Measurements from ENCODE around the gene RNF144A. TPM values are rescaled to one million over a fixed set of nuclear protein-coding genes. Genes with fewer than 3 reads are reported as not detected.

RNF144A gene, protein sequence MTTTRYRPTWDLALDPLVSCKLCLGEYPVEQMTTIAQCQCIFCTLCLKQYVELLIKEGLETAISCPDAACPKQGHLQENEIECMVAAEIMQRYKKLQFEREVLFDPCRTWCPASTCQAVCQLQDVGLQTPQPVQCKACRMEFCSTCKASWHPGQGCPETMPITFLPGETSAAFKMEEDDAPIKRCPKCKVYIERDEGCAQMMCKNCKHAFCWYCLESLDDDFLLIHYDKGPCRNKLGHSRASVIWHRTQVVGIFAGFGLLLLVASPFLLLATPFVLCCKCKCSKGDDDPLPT
- total RNA-seq: 10 to 100 TPM; 20.0 to 35.5 TPM

DNA sequence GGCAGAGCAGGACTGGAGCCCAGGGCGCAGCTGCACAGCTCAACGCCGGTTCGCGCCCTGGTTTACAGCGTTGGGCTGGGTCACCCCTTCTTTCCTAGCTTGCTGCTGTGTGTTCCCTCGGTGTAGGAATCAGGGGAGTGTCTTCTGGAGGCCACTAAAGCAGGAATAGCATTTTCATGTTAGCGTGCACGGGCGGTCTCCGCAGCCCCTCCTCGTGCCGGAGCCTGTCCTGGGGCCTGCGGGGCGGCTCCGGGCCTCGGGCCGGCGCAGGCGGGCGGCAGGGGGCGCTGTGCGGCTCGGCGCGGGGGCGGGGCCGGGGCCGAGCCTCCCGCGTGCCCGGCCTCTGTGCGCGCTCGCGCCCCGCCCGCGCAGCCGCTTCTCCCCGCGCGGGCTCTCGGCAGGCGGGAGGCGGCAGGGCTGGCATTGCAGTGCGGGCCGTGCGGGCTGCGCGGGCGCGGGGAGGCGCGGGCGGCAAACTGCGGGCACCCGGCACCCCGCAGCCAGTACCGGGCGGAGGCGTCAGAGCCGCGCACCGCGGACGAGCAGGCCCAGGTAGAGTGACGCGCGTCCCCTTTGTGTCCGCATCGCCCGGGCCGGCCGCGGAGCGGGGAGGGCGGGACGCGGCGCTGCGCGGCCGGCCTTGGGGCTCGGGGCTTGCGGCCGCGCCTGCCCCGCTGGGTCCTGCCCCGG, at the start of gene RNF144A:
Gene RNF144A, plus strand, starts transcription at position 342 of the 690 bp plus-strand sequence. CDS start 79,515 bp downstream, outside the sequence.
- ATAC-seq: peak; percentile 88
- Mint-ChIP-seq H3K4me3 (peak within 1 kb of the TSS; percentile 66), H3K36me3 (peaks cover 42% of the 10 kb centered on the region), H3K9me3 (ENCODE audit: low read depth) (no peaks in the 10 kb centered on the region), H3K27ac (peak within 1 kb of the TSS; percentile 64), H3K4me1 (peaks cover 46% of the 10 kb centered on the region), H3K27me3 (peaks cover 11% of the 10 kb centered on the region)
- DNase-seq: peak; percentile 68
- CTCF ChIA-PET: interaction anchor here (0.6 to 5.9 kb wide), 26 partner anchors 10 to 127 kb away, joined by 3 to 43 read pairs (median 4); partner anchors contain the start of genes CMPK2 and RSAD2

- peak overlapping the region; percentile 37 for H3K27ac Mint-ChIP-seq
- peaks cover 57% of the 10 kb centered on the region for H3K4me1 Mint-ChIP-seq
- peaks cover 3% of the 10 kb centered on the region for H3K27me3 Mint-ChIP-seq
- H3K36me3 Mint-ChIP-seq: peaks cover 65% of the 10 kb centered on the region
- DNase-seq (no peak), ATAC-seq (no peak)
- no peak overlapping the region for H3K4me3 Mint-ChIP-seq
- CTCF ChIA-PET: interaction anchor here (1.2 to 1.7 kb wide), 2 partner anchors 9 to 173 kb away, joined by 3 to 4 read pairs; no protein-coding TSS in a partner anchor
- peaks cover 7% of the 10 kb centered on the region for H3K9me3 Mint-ChIP-seq (ENCODE audit: low read depth)
Observed at GRCh38 chr2:6872394-6872793, 44.8 kb upstream of the RNF144A start.

- ATAC-seq (no peak), DNase-seq (no peak)
- no peak overlapping the region for H3K4me3 Mint-ChIP-seq
- H3K27ac Mint-ChIP-seq: no peak overlapping the region
- CTCF ChIA-PET: interaction anchor here (1.2 kb wide), 1 partner anchor 32 kb away, joined by 3 read pairs; no protein-coding TSS in a partner anchor
- H3K4me1 Mint-ChIP-seq: peaks cover 50% of the 10 kb centered on the region
- H3K9me3 Mint-ChIP-seq (ENCODE audit: low read depth): peaks cover 7% of the 10 kb centered on the region
- peaks cover 3% of the 10 kb centered on the region for H3K27me3 Mint-ChIP-seq
- H3K36me3 Mint-ChIP-seq: peaks cover 65% of the 10 kb centered on the region
Observed at GRCh38 chr2:6874032-6874431, 43.2 kb upstream of the RNF144A start.

DNA sequence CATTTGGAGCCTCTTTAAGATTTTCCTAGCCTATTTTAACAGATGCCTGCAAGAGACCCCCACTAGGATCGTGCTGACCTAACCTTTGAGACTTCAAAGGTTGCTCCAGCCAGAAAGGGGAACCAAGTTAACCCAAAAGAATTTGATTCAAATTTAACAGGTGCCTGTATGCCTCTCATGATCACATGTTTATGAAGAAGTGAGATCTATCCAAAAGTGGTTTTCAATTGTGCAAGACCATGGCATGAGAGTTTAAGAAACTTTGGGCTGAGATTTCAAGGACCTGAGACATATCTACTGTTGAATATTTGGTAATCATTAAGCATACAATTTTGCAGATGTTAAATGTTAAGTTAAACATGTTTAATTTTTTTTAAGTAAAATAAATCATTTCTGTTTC, 40.9 kb upstream of the RNF144A start:
- Mint-ChIP-seq H3K4me1 (peaks cover 46% of the 10 kb centered on the region), H3K27ac (peak overlapping the region; percentile 98), H3K27me3 (peaks cover 3% of the 10 kb centered on the region), H3K36me3 (peaks cover 70% of the 10 kb centered on the region), H3K9me3 (ENCODE audit: low read depth) (peaks cover 4% of the 10 kb centered on the region), H3K4me3 (no peak overlapping the region)
- no peak for ATAC-seq
- CTCF ChIA-PET: interaction anchor here (1.1 to 6.3 kb wide), 3 partner anchors 9 to 40 kb away, joined by 3 to 118 read pairs (median 3); partner anchors contain the start of gene CMPK2
- no peak for DNase-seq

- Mint-ChIP-seq H3K4me1 (peaks cover 55% of the 10 kb centered on the region), H3K27ac (peak within 1 kb of the TSS; percentile 98), H3K27me3 (no peaks in the 10 kb centered on the region), H3K4me3 (peak within 1 kb of the TSS; percentile 89), H3K9me3 (ENCODE audit: low read depth) (peaks cover 4% of the 10 kb centered on the region), H3K36me3 (peaks cover 77% of the 10 kb centered on the region)
- DNase-seq: peak; percentile 80
- CTCF ChIA-PET: interaction anchor here (0.8 to 6.3 kb wide), 12 partner anchors 10 to 167 kb away, joined by 3 to 118 read pairs (median 4); partner anchors contain the start of gene CMPK2
- peak; percentile 90 for ATAC-seq
Observed at GRCh38 chr2:6877402-6878304, 39.6 kb upstream of the RNF144A start, which contains the start of gene RSAD2. RSAD2 (plus strand) TSS chr2:6877777; CDS start chr2:6877801, 24 bp downstream.

- Mint-ChIP-seq H3K4me1 (peaks cover 53% of the 10 kb centered on the region), H3K4me3 (peak overlapping the region; percentile 89), H3K27me3 (no peaks in the 10 kb centered on the region), H3K27ac (peak overlapping the region; percentile 98), H3K36me3 (peaks cover 77% of the 10 kb centered on the region), H3K9me3 (ENCODE audit: low read depth) (peaks cover 4% of the 10 kb centered on the region)
- no peak for DNase-seq
- ATAC-seq: no peak
- CTCF ChIA-PET: interaction anchor here (0.9 to 6.3 kb wide), 11 partner anchors 12 to 166 kb away, joined by 3 to 118 read pairs (median 5); partner anchors contain the start of gene CMPK2
Observed at GRCh38 chr2:6878549-6878948, 38.7 kb upstream of the RNF144A start.

DNA sequence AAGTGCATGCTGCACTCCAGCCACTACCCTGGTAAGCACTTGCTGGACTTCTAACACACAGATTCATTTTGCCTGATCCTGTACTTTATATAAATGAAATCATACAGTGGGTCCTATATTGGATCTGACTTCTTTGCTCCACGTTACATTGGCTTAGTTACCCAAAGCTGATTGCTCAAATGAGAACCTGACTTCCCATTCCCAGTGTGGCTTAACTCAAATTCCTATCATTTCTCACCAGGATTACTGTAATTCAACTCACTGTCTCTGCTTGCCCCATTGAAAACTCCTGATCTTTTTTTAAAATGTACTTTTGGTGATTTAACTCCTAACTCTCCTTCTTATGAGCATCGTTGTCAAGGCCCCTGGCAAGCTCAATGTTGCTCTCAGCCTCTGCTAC, 38.2 kb upstream of the RNF144A start:
- H3K27me3 Mint-ChIP-seq: no peaks in the 10 kb centered on the region
- H3K4me1 Mint-ChIP-seq: peaks cover 57% of the 10 kb centered on the region
- peaks cover 1% of the 10 kb centered on the region for H3K9me3 Mint-ChIP-seq (ENCODE audit: low read depth)
- peak overlapping the region; percentile 89 for H3K4me3 Mint-ChIP-seq
- no peak for ATAC-seq
- no peak for DNase-seq
- peak overlapping the region; percentile 98 for H3K27ac Mint-ChIP-seq
- H3K36me3 Mint-ChIP-seq: peaks cover 78% of the 10 kb centered on the region
- CTCF ChIA-PET: interaction anchor here (0.9 to 6.3 kb wide), 9 partner anchors 12 to 165 kb away, joined by 3 to 118 read pairs (median 5); partner anchors contain the start of genes CMPK2 and RNF144A

DNA sequence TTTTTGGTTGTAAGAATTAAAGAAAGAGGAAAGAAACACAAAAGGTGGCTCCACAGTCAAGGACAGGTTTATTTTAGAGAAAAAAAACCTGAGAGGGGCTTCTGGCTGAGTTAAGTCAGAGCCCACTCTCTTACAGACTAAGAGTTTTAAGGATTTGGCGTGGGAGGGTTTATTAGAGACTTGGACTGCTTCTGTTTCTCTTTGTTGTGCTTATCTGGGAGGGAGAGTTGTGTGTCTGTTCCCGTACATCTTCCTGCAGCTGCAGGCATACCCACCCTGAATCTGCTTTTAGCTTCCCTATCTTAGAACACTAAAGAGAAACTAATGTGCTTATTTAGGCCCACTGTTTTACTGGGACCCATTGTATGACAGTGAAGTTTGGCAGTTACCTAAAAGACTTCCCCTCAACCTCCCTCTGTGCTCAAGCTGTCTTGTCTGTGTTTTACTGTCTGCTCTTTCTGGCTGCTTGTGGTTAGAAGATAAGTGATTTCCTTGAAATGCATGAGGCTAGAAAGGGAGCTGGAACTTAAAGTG, 36.9 kb upstream of the RNF144A start:
- CTCF ChIA-PET: interaction anchor here (0.8 to 6.3 kb wide), 6 partner anchors 8 to 164 kb away, joined by 3 to 118 read pairs (median 4); partner anchors contain the start of genes CMPK2 and RNF144A
- Mint-ChIP-seq H3K9me3 (ENCODE audit: low read depth) (no peaks in the 10 kb centered on the region), H3K4me3 (peak overlapping the region; percentile 89), H3K27me3 (no peaks in the 10 kb centered on the region), H3K36me3 (peaks cover 81% of the 10 kb centered on the region), H3K27ac (peak overlapping the region; percentile 97), H3K4me1 (peaks cover 60% of the 10 kb centered on the region)
- DNase-seq (peak; percentile 56), ATAC-seq (peak; percentile 31)

DNA sequence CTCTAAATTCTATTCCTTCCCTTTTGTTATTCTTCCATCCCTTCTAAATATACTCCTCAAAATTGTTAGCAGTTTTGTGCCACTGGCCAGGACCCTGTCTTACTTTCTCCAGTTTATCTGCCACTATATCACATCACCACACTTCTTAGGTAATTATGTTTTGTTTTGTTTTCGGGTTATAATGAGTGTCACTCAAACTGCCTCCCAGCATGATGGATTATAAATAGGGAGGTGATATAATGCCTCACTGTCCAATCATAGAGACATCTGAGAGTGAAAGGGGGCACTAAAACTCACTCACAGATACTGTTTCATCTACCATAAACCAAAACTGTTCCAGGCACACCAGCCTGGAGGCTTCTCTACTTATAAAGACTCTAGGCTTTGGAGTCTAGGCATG, 36.2 kb upstream of the RNF144A start:
- Mint-ChIP-seq H3K4me3 (peak overlapping the region; percentile 89), H3K36me3 (peaks cover 80% of the 10 kb centered on the region), H3K27me3 (no peaks in the 10 kb centered on the region), H3K27ac (peak overlapping the region; percentile 84), H3K9me3 (ENCODE audit: low read depth) (no peaks in the 10 kb centered on the region), H3K4me1 (peaks cover 56% of the 10 kb centered on the region)
- DNase-seq (no peak), ATAC-seq (no peak)
- CTCF ChIA-PET: interaction anchor here (0.8 to 6.3 kb wide), 3 partner anchors 9 to 34 kb away, joined by 3 to 118 read pairs (median 4); partner anchors contain the start of gene CMPK2

GRCh38 chr2:6881516-6881915, 35.7 kb upstream of the RNF144A start:
- DNase-seq: no peak
- H3K4me1 Mint-ChIP-seq: peaks cover 54% of the 10 kb centered on the region
- CTCF ChIA-PET: interaction anchor here (1.5 kb wide), 1 partner anchor 9 kb away, joined by 4 read pairs; no protein-coding TSS in a partner anchor
- peak overlapping the region; percentile 84 for H3K27ac Mint-ChIP-seq
- no peaks in the 10 kb centered on the region for H3K27me3 Mint-ChIP-seq
- peaks cover 81% of the 10 kb centered on the region for H3K36me3 Mint-ChIP-seq
- no peaks in the 10 kb centered on the region for H3K9me3 Mint-ChIP-seq (ENCODE audit: low read depth)
- ATAC-seq: no peak
- H3K4me3 Mint-ChIP-seq: peak overlapping the region; percentile 89

DNA sequence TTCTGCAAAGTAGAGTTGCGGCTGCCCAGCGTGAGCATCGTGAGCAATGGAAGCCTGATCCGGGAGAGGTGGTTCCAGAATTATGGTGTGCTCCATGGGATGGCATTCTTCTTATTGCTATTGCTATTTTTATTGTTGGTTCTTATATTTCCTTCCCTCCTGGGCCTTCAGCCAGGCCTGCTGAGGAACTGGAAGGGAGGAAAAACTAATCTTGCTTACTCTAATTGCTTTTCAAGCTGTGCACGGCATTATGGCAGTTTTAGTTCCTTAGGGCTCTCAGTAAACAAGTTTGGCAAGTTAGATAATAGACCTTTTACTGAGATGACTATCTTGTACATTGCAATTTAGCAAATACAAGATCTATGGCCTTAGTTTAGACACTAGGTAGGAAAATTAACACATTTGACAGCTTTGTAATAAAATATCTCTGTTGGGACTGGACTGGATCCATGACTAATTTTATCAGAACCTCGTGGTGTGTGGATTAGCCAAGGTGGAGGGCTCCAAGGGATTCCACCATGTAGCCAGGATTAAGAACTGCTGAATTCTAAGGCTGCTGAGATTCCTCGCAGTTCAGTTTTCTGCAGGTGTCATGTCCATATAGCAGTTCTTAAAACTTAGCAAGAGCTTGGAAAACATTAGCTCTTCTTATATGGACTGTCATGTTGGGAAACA, 33.6 kb upstream of the RNF144A start:
- H3K36me3 Mint-ChIP-seq: peaks cover 89% of the 10 kb centered on the region
- CTCF ChIA-PET: interaction anchor here (1.0 to 4.0 kb wide), 3 partner anchors 13 to 19 kb away, joined by 3 to 22 read pairs (median 4); partner anchors contain the start of gene CMPK2
- no peaks in the 10 kb centered on the region for H3K27me3 Mint-ChIP-seq
- H3K4me3 Mint-ChIP-seq: no peak overlapping the region
- no peak overlapping the region for H3K27ac Mint-ChIP-seq
- ATAC-seq (no peak), DNase-seq (no peak)
- no peaks in the 10 kb centered on the region for H3K9me3 Mint-ChIP-seq (ENCODE audit: low read depth)
- H3K4me1 Mint-ChIP-seq: peaks cover 51% of the 10 kb centered on the region
